T-cell (primary cell): ENCODE data around the gene FAHD2A. TPM values are rescaled to one million over a fixed set of nuclear protein-coding genes. Genes with fewer than 3 reads are reported as not detected.
"Not testable (repeated sequence)": the region's sequence is repeated elsewhere in the genome, so short reads cannot be mapped to it uniquely, and the experiment has no call there.

Experiments
- ATAC-seq, 4 experiments: fragments of 200-7000 bp in 3 of 4; fragments of 150-1000 bp in 1 of 4; cut with Tn5 transposase; replicated peaks in 1 of 4; 1 replicate in 3 of 4; 2 replicates in 1 of 4; pipeline ENCODE4 v1.10.0; 2021; ENCODE audit warnings: moderate library complexity in 3 of 4, mild to moderate bottlenecking in 2 of 4, moderate number of reproducible peaks in 1 of 4
- CTCF ChIA-PET, 2 donors: fragments of 300-600 bp; sonication (Branson Sonifier 250); formaldehyde crosslinking; loops; one replicate each; lab custom pipeline; 2022; ENCODE audit warnings: antibody characterized with exemption in 2 of 2; lab: Charles Lee
- POLR2A ChIA-PET, 2 donors: fragments of 300-600 bp; sonication (Branson Sonifier 250); formaldehyde crosslinking; loops; one replicate each; lab custom pipeline; 2022; ENCODE audit warnings: antibody characterized with exemption in 2 of 2; lab: Charles Lee
- DNase-seq, 35 experiments: peaks; one replicate each; pipeline versions ENCODE4 v3.0.0 to v3.0.0-alpha.2; 2013 to 2023
- H3K27ac ChIP-seq: one replicate; pipeline ENCODE4 v1.5.1; 2013; ENCODE audit warnings: low read length
- H3K27me3 ChIP-seq, 2 experiments: replicated peaks in 1 of 2; 1 replicate in 1 of 2; 2 replicates in 1 of 2; pipeline versions ENCODE4 v1.6.1 to v1.7.0; 2013; ENCODE audit warnings: low read length in 1 of 2, mixed read lengths in 1 of 2; ENCODE audit not compliant: control insufficient read depth in 2 of 2, insufficient read depth in 2 of 2; ENCODE audit errors: extremely low read depth in 1 of 2
- H3K36me3 ChIP-seq, 2 donors: 1 replicate in 1 of 2; 2 replicates in 1 of 2; pipeline versions ENCODE4 v1.6.1 to v1.7.0; 2013; ENCODE audit warnings: low read length in 1 of 2; ENCODE audit not compliant: control insufficient read depth in 2 of 2, insufficient read depth in 1 of 2; ENCODE audit errors: extremely low read depth in 1 of 2
- H3K4me1 ChIP-seq, 2 experiments: 1 replicate in 1 of 2; 2 replicates in 1 of 2; pipeline versions ENCODE4 v1.6.1 to v1.7.0; 2013; ENCODE audit warnings: low read length in 2 of 2, mixed read lengths in 1 of 2; ENCODE audit not compliant: insufficient read depth in 2 of 2, control insufficient read depth in 1 of 2; ENCODE audit errors: extremely low read depth in 1 of 2
- H3K4me3 ChIP-seq, 2 donors: 1 replicate in 1 of 2; 2 replicates in 1 of 2; pipeline versions ENCODE4 v1.5.1 to v1.7.0; 2013; ENCODE audit warnings: mild to moderate bottlenecking in 2 of 2, low read length in 1 of 2, moderate library complexity in 1 of 2; ENCODE audit not compliant: control insufficient read depth in 1 of 2; ENCODE audit errors: extremely low read depth in 1 of 2
- H3K9me3 ChIP-seq: 2 replicates; pipeline ENCODE4 v1.7.0; 2013
- H3K27ac Mint-ChIP-seq, 2 donors: one replicate each; pipeline ENCODE4 v1.8.0; 2020 to 2021; ENCODE audit warnings: mild to moderate bottlenecking in 2 of 2, mixed read lengths in 2 of 2
- H3K27me3 Mint-ChIP-seq, 2 donors: one replicate each; pipeline ENCODE4 v1.8.0; 2021 to 2022; ENCODE audit warnings: mixed read lengths in 2 of 2
- H3K36me3 Mint-ChIP-seq: one replicate; pipeline ENCODE4 v1.8.0; 2021; ENCODE audit warnings: mixed read lengths
- H3K4me1 Mint-ChIP-seq, 3 donors: one replicate each; pipeline ENCODE4 v1.8.0; 2020 to 2022; ENCODE audit warnings: mixed read lengths in 3 of 3, mild to moderate bottlenecking in 1 of 3
- H3K4me3 Mint-ChIP-seq, 3 donors: one replicate each; pipeline ENCODE4 v1.8.0; 2020 to 2022; ENCODE audit warnings: mild to moderate bottlenecking in 3 of 3, mixed read lengths in 3 of 3, moderate library complexity in 3 of 3
- H3K9me3 Mint-ChIP-seq, 3 donors: one replicate each; pipeline ENCODE4 v1.8.0; 2020 to 2022; ENCODE audit warnings: mixed read lengths in 3 of 3
- WGBS: methylation state at CpG from one replicate; pipeline ENCODE4 v1.1.5; 2013; ENCODE audit warnings: missing lambda C conversion rate; ENCODE audit not compliant: insufficient coverage; 5-methylcytosine and 5-hydroxymethylcytosine counted together
- total RNA-seq, 35 experiments: library from RNA in 6 of 35; stranded (reverse) in 6 of 35; fragments of 120-200 nt in 1 of 35; gene quantifications; one replicate each; pipeline versions ENCODE4 v1.2.1 to v1.2.4 and lab custom pipeline; 2013 to 2026

The FAHD2A gene
- total RNA-seq, 5 donors from 2014 or later (not counting 1 experiment from before 2014, with no cell fraction given) = 26.4 to 34.9 (median 28.7) TPM

- WGBS = 83% methylated on average over 1 of the region's 6 CpGs
- ChIA-PET POLR2A (no interaction called here), CTCF (no interaction called here)
These were observed 10.2 kb upstream of the FAHD2A start for GRCh38 chr2:95392320-95392719.

GRCh38 chr2:95392730-95393455 lies 9.6 kb upstream of the FAHD2A start:
- Mint-ChIP-seq H3K27me3 (peaks cover 0 to 8% of the 10 kb centered on the region in 2 donors), H3K36me3 (no peaks in the 10 kb centered on the region), H3K4me1 (peaks cover 0 to 1% (median 0%) of the 10 kb centered on the region in 3 donors), H3K4me3 (no peak overlapping the region), H3K27ac (no peak overlapping the region), H3K9me3 (no peaks in the 10 kb centered on the region)
- Histone ChIP-seq H3K27me3 (peaks cover 0 to 31% of the 10 kb centered on the region in 2 experiments), H3K9me3 (no peaks in the 10 kb centered on the region), H3K36me3 (no peaks in the 10 kb centered on the region), H3K4me3 (no peak overlapping the region), H3K4me1 (peaks cover 0 to 8% of the 10 kb centered on the region in 2 experiments), H3K27ac (no peak overlapping the region)
- ChIA-PET POLR2A (no interaction called here), CTCF (no interaction called here)
- 93% methylated on average over 4 of the region's 8 CpGs for WGBS
- DNase-seq (no peak), ATAC-seq (no peak)

More at GRCh38 chr2:95392320-95392719, 10.2 kb upstream of the FAHD2A start:
- Mint-ChIP-seq H3K27ac (no peak overlapping the region), H3K4me3 (no peak overlapping the region), H3K36me3 (no peaks in the 10 kb centered on the region), H3K27me3 (peaks cover 0 to 8% of the 10 kb centered on the region in 2 donors), H3K9me3 (no peaks in the 10 kb centered on the region), H3K4me1 (peaks cover 0 to 1% (median 0%) of the 10 kb centered on the region in 3 donors)
- ATAC-seq (no peak), DNase-seq (no peak)
- H3K4me1 ChIP-seq = peaks cover 0 to 8% of the 10 kb centered on the region in 2 experiments
- no peaks in the 10 kb centered on the region for H3K9me3 ChIP-seq
- H3K27ac ChIP-seq = no peak overlapping the region
- peaks cover 0 to 32% of the 10 kb centered on the region in 2 experiments for H3K27me3 ChIP-seq
- H3K36me3 ChIP-seq = no peaks in the 10 kb centered on the region
- no peak overlapping the region for H3K4me3 ChIP-seq

GRCh38 chr2:95393901-95394300 lies 8.6 kb upstream of the FAHD2A start:
- Histone ChIP-seq H3K27me3 (peaks cover 0 to 24% of the 10 kb centered on the region in 2 experiments), H3K36me3 (no peaks in the 10 kb centered on the region), H3K27ac (no peak overlapping the region), H3K4me3 (no peak overlapping the region), H3K4me1 (peaks cover 0 to 4% of the 10 kb centered on the region in 2 experiments), H3K9me3 (no peaks in the 10 kb centered on the region)
- Mint-ChIP-seq H3K4me1 (no peaks in the 10 kb centered on the region), H3K9me3 (no peaks in the 10 kb centered on the region), H3K27me3 (peaks cover 0 to 4% of the 10 kb centered on the region in 2 donors), H3K36me3 (no peaks in the 10 kb centered on the region), H3K4me3 (no peak overlapping the region), H3K27ac (no peak overlapping the region)
- DNase-seq (no peak), ATAC-seq (no peak)
- ChIA-PET POLR2A (interaction anchor here in 1 of 2 donors (0.6 kb wide), 1 partner anchor 229 kb away, joined by 3 read pairs; no protein-coding TSS in a partner anchor), CTCF (no interaction called here)
- WGBS = 100% methylated on average over 2 of the region's 6 CpGs

DNA sequence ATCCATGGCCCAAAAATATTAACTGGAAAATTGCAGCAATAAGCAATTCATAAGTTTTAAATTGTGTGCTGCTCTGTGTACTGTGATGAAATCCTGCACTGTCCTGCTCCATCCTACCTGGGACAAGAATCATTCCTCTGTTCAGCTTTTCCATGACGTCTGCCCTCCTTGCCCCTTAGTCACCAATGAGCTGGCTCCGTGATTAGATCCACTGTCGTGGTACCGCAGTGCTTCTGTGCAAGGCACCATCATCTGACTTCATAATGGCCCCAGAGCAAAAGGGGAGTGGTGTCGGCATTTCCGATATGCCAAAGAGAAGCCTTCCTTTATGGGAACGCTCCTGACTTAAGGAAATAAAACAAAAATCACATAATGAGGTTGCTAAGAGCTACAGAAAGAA lies 3.4 kb upstream of the FAHD2A start:
- H3K36me3 Mint-ChIP-seq = no peaks in the 10 kb centered on the region
- DNase-seq (no peak), ATAC-seq (no peak)
- 95% methylated on average over 4 of the region's 7 CpGs for WGBS
- no peak overlapping the region for H3K27ac ChIP-seq
- H3K4me3 Mint-ChIP-seq = no peak overlapping the region
- ChIA-PET CTCF (interaction anchor here in 1 of 2 donors (0.6 kb wide), 2 partner anchors 12 kb away, joined by 3 to 8 read pairs; no protein-coding TSS in a partner anchor), POLR2A (no interaction called here)
- peaks cover 5 to 22% of the 10 kb centered on the region in 2 experiments for H3K4me1 ChIP-seq
- no peak overlapping the region for H3K27ac Mint-ChIP-seq
- H3K27me3 Mint-ChIP-seq = no peaks in the 10 kb centered on the region
- no peaks in the 10 kb centered on the region for H3K36me3 ChIP-seq
- no peak overlapping the region for H3K4me3 ChIP-seq
- no peaks in the 10 kb centered on the region for H3K27me3 ChIP-seq
- no peaks in the 10 kb centered on the region for H3K9me3 Mint-ChIP-seq
- H3K9me3 ChIP-seq = no peaks in the 10 kb centered on the region
- H3K4me1 Mint-ChIP-seq = peaks cover 24 to 28% (median 27%) of the 10 kb centered on the region in 3 donors

GRCh38 chr2:95401480-95401879 lies 1.0 kb upstream of the FAHD2A start:
- no peaks in the 10 kb centered on the region for H3K36me3 Mint-ChIP-seq
- 96% methylated on average over 8 of the region's 9 CpGs for WGBS

GRCh38 chr2:95402004-95402369 lies 521 bp upstream of the FAHD2A start:
- H3K36me3 Mint-ChIP-seq, H3K27me3 Mint-ChIP-seq, POLR2A ChIA-PET, H3K27me3 ChIP-seq, H3K9me3 Mint-ChIP-seq, H3K36me3 ChIP-seq, H3K9me3 ChIP-seq: not testable (repeated sequence)
- WGBS = 3% methylated on average over 10 of the region's 10 CpGs
- H3K4me1 ChIP-seq = peaks cover 5 to 22% of the 10 kb centered on the region in 2 experiments
- Mint-ChIP-seq H3K4me3 (peak overlapping the region; percentile 98 to 99 (median 98)), H3K27ac (peak overlapping the region; percentile 66 to 91), H3K4me1 (peaks cover 27 to 29% (median 28%) of the 10 kb centered on the region in 3 donors)
- H3K4me3 ChIP-seq = peak overlapping the region; percentile 90 to 97
- peak overlapping the region; percentile 42 for H3K27ac ChIP-seq
- DNase-seq (peak in 3 of 35 experiments; percentile 1 to 22 (median 1)), ATAC-seq (peak; percentile 21 to 36 (median 32))
- CTCF ChIA-PET = interaction anchor here in 1 of 2 donors (1.1 kb wide), 1 partner anchor 318 kb away, joined by 3 read pairs; no protein-coding TSS in a partner anchor

More at GRCh38 chr2:95401480-95401879, 1.0 kb upstream of the FAHD2A start:
- peaks cover 5 to 22% of the 10 kb centered on the region in 2 experiments for H3K4me1 ChIP-seq
- Mint-ChIP-seq H3K27ac (peak overlapping the region in 1 of 2 donors; percentile 19), H3K27me3 (no peaks in the 10 kb centered on the region), H3K9me3 (no peaks in the 10 kb centered on the region), H3K4me3 (peak overlapping the region; percentile 98 to 99 (median 98)), H3K4me1 (peaks cover 27 to 29% (median 28%) of the 10 kb centered on the region in 3 donors)
- H3K9me3 ChIP-seq = no peaks in the 10 kb centered on the region
- no peaks in the 10 kb centered on the region for H3K27me3 ChIP-seq
- ChIA-PET CTCF (interaction anchor here in 1 of 2 donors (1.1 kb wide), 1 partner anchor 318 kb away, joined by 3 read pairs; no protein-coding TSS in a partner anchor), POLR2A (no interaction called here)
- H3K27ac ChIP-seq = no peak overlapping the region
- DNase-seq = no peak
- ATAC-seq = no peak
- H3K4me3 ChIP-seq = peak overlapping the region; percentile 90 to 97
- no peaks in the 10 kb centered on the region for H3K36me3 ChIP-seq
